ENCODE measurements around the gene NBPF6.
"Not testable (repeated sequence)": the region's sequence is repeated elsewhere in the genome, so short reads cannot be mapped to it uniquely, and the experiment has no call there.

Gene NBPF6

DNA sequence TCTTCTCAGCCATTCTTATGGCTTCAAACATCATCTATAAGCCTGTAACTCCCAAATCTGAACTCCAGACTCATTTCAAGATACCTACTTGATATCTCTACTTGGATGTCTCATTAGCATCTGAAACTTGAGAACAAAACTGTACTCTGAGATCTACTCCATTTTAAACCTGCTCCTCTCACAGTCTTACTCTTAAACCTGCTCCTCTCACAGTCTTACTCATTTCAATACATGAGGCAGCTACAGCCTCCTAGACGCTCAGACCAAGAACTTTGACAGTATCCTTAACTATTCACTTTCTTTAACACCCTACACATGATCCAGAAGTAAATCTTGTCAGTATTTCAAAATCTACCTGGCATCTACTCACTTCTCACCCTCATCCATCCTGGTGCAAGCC is 54.3 kb downstream of the NBPF6 start:
- H3K4me3 ChIP-seq (ENCODE audit: low read length) = no peak overlapping the region
- TF ChIP-seq, protein P1, sequence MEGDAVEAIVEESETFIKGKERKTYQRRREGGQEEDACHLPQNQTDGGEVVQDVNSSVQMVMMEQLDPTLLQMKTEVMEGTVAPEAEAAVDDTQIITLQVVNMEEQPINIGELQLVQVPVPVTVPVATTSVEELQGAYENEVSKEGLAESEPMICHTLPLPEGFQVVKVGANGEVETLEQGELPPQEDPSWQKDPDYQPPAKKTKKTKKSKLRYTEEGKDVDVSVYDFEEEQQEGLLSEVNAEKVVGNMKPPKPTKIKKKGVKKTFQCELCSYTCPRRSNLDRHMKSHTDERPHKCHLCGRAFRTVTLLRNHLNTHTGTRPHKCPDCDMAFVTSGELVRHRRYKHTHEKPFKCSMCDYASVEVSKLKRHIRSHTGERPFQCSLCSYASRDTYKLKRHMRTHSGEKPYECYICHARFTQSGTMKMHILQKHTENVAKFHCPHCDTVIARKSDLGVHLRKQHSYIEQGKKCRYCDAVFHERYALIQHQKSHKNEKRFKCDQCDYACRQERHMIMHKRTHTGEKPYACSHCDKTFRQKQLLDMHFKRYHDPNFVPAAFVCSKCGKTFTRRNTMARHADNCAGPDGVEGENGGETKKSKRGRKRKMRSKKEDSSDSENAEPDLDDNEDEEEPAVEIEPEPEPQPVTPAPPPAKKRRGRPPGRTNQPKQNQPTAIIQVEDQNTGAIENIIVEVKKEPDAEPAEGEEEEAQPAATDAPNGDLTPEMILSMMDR (IDR thresholded peaks at IDR 0.05; ENCODE audit: insufficient read depth, low read depth, low read length, missing control alignments) = no peak
- no peak for DNase-seq (ENCODE audit: low read depth)

DNA sequence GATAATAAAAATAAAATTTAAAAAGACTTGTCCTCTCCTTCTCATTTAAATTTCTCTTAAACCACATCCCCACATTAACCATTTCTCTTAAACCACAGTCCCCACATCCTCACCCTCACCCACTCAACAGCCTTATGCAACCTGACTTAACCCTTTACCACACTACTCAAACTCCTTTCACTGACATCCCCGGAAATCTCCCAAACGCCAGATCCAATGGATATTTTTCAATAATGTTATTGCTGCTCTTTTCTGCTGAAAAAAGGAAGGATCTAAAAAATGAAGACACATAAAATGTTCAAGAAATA is 55.6 kb downstream of the NBPF6 start:
- no peak for DNase-seq (ENCODE audit: low read depth)
- H3K4me3 ChIP-seq (ENCODE audit: low read length) = no peak overlapping the region
- TF ChIP-seq, protein P1 (IDR thresholded peaks at IDR 0.05; ENCODE audit: insufficient read depth, low read depth, low read length, missing control alignments) = no peak

DNA sequence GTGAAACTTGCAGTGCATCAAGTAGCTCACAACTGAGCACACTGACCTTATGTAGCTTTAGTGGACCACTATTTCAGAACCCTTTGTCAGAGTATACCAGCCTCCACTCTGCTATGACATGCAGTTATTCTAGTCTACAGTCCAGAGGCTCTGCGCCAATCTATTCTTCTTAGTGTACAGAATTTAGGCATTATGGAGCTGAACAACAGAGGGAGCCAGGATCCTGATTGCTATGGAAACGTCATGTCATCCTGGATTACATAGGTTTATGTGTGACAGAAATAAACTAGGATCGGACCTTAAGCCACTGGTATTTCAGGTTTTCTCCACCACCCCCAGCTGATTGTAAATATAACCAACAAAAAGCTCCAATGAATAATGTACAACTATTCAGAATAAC is 61.6 kb downstream of the NBPF6 start:
- peak; percentile 7 for DNase-seq (ENCODE audit: low read depth)
- no peak overlapping the region for H3K4me3 ChIP-seq (ENCODE audit: low read length)
- TF ChIP-seq, protein P1 (IDR thresholded peaks at IDR 0.05; ENCODE audit: insufficient read depth, low read depth, low read length, missing control alignments) = no peak

DNA sequence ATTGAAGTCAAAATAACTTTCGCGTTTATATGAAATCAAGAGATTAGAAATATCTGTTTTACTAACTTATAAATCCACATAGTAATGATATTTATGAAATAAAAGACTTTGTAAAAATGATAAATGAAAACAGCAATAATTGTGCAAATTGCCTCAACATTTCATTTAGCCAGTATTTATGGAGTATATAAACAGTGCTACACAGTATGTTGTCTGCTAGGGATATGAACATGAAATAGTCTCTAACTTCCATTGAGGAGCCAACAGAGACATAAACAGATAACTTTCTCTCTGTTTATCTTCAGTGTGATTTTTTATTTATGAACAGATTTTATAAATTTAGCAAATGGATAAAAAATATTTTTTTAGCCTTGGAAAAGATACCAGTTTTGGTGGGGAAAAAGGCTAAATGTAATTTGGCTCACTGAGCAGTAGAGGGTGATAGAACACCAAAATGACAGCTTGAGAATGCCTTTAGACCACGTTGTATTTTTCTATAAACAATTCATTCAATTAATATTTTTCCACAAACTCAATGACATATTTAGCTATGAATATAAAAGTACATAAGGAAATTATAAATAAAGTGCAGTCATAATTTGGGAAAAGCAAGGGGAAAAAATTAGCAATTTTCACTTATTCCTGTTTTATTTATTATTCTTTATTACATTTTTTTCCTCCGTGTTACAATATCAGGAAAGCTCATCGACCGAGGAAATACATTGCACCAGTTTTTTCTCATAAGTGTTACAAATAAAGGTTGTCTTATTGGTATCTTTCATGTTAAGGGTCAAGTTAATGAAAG is 62.3 kb downstream of the NBPF6 start:
- peak; percentile 43 for DNase-seq (ENCODE audit: low read depth)
- H3K4me3 ChIP-seq (ENCODE audit: low read length) = no peak overlapping the region
- TF ChIP-seq, protein P1 (IDR thresholded peaks at IDR 0.05; ENCODE audit: insufficient read depth, low read depth, low read length, missing control alignments) = peak; percentile 79

DNA sequence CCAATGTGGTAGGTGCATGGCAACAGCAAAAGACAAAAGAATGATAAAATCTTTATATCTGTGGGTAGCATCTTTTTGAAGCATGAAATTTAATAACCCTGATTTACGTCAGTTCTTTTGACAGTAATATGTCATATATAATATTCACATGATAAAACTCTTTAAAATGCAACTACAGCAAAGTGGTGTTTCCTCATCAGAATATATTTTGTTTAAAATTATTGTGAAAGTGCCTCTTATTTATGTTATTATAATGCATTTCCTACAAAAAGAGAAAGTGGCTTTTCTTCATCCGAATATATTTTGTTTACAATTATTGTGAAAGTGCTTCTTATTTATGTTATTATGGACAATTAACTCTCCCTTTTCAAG is 62.9 kb downstream of the NBPF6 start:
- DNase-seq (ENCODE audit: low read depth) = no peak
- H3K4me3 ChIP-seq (ENCODE audit: low read length) = no peak overlapping the region
- TF ChIP-seq, protein P1 (IDR thresholded peaks at IDR 0.05; ENCODE audit: insufficient read depth, low read depth, low read length, missing control alignments) = no peak

DNA sequence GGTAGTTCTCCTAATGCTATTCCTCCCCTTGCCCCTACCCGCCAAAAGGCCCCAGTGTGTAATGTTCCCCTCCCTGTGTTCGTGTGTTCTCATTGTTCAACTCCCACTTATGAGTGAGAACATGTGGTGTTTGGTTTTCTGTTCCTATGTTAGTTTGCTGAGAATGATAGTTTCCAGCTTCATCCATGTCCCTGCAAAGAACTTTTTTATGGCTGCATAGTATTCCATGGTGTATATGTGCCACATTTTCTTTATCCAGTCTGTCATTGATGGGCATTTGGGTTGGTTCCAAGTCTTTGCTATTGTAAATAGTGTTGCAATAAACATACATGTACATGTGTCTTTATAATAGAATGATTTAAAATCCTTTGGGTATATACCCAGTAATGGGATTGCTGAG is 63.8 kb downstream of the NBPF6 start:
- not testable (repeated sequence) for DNase-seq (ENCODE audit: low read depth); H3K4me3 ChIP-seq (ENCODE audit: low read length)

DNA sequence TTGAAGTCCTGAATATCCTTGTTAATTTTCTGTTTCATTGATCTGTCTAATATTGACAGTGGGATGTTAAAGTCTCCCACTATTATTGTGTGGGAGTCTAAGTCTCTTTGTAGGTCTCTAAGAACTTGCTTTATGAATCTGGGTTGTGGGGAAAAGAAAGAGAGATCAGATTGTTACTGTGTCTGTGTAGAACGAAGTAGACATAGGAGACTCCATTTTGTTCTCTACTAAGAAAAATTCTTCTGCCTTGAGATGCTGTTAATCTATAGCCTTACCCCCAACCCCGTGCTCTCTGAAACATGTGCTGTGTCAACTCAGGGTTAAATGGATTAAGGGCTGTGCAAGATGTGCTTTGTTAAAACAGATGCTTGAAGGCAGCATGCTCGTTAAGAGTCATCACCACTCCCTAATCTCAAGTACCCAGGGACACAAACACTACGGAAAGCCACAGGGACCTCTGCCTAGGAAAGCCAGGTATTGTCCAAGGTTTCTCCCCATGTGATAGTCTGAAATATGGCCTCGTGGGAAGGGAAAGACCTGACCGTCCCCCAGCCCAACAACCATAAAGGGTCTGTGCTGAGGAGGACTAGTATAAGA is 67.3 kb downstream of the NBPF6 start:
- DNase-seq (ENCODE audit: low read depth); H3K4me3 ChIP-seq (ENCODE audit: low read length): not testable (repeated sequence)

Measured in epithelial cell of esophagus (primary cell).